Neural cell (in vitro differentiated cells): ENCODE measurements around the gene CELF5.

ENCODE experiments used
- CTCF ChIP-seq: fragments of 450-650 bp; IDR thresholded peaks from 2 replicates; pipeline ENCODE4 v1.5.1; 2014; ENCODE audit warnings: antibody characterized with exemption, mild to moderate bottlenecking, moderate library complexity; ENCODE audit not compliant: poor library complexity, severe bottlenecking
- EP300 ChIP-seq: fragments of 450-650 bp; conservative IDR thresholded peaks from 2 replicates; pipeline ENCODE4 v1.6.1; 2014; ENCODE audit warnings: antibody characterized with exemption, mild to moderate bottlenecking, moderate library complexity; ENCODE audit not compliant: poor library complexity, severe bottlenecking
- EZH2 ChIP-seq: fragments of 200-600, 300-800 bp; shearing (Covaris generic), sonication (generic); IDR thresholded peaks from 2 replicates; pipeline ENCODE4 v1.6.1; 2014; ENCODE audit warnings: antibody characterized with exemption, low read length, borderline replicate concordance, mild to moderate bottlenecking; ENCODE audit not compliant: insufficient read depth, poor library complexity, severe bottlenecking
- MXI1 ChIP-seq: fragments of 450-650 bp; conservative IDR thresholded peaks from 2 replicates; pipeline ENCODE4 v1.6.1; 2014; ENCODE audit warnings: antibody characterized with exemption, mild to moderate bottlenecking; ENCODE audit not compliant: poor library complexity, severe bottlenecking
- POLR2AphosphoS5 ChIP-seq: IDR thresholded peaks from 2 replicates; pipeline ENCODE4 v1.6.1; 2012
- REST ChIP-seq: IDR thresholded peaks from 2 replicates; pipeline ENCODE4 v1.6.1; 2012; ENCODE audit warnings: borderline replicate concordance
- SMC3 ChIP-seq: fragments of 450-650 bp; conservative IDR thresholded peaks from 2 replicates; pipeline ENCODE4 v1.6.1; 2014; ENCODE audit warnings: antibody characterized with exemption, mild to moderate bottlenecking, moderate library complexity; ENCODE audit not compliant: poor library complexity
- TAF1 ChIP-seq: IDR thresholded peaks from 2 replicates; pipeline ENCODE4 v1.6.1; 2012; ENCODE audit warnings: low read depth

GRCh38 chr19:3276341-3276799 is 51.9 kb downstream of the CELF5 start:
- TF ChIP-seq MXI1 (no peak), POLR2AphosphoS5 (no peak), EP300 (no peak), CTCF (no peak), EZH2 (no peak), TAF1 (no peak), REST (no peak), SMC3 (no peak)
